ENCODE results near the gene HDLBP. TPM values are rescaled to one million over a fixed set of nuclear protein-coding genes. Genes with fewer than 3 reads are reported as not detected.

The HDLBP gene
- total and polyA plus RNA-seq, 3 donors from 2014 or later: 600 to 790 (median 648) TPM

DNA sequence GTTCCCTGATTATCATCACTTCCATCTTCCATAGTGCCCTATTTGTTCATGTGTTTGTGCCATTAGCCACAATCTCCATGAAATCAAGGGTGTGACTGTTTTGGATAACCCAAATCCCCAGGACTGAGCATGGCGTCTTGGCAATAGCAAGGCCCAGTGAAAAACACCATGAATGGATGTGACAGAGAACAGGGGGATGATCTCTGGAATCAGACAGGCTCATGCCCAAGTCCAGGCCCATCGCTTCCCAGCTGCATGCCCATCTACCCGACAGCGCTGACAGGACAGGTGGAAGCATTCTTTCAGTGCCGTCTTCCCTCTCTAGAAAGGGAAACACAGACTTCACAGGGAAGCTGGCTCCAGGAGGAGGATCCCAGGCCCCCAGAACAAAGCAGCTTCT lies 50.0 kb downstream of the HDLBP start:
- Histone ChIP-seq H3K4me3 (no peak overlapping the region), H3K27ac (no peak overlapping the region), H3K36me3 (ENCODE audit: low read depth, missing control alignments) (no peaks in the 10 kb centered on the region), H3K9me3 (no peaks in the 10 kb centered on the region), H3K4me1 (no peaks in the 10 kb centered on the region), H3K27me3 (no peaks in the 10 kb centered on the region)
- WGBS, 2 donors: 73 to 97% methylated on average over 4 to 5 of the region's 5 CpGs
- TF ChIP-seq, protein P1, sequence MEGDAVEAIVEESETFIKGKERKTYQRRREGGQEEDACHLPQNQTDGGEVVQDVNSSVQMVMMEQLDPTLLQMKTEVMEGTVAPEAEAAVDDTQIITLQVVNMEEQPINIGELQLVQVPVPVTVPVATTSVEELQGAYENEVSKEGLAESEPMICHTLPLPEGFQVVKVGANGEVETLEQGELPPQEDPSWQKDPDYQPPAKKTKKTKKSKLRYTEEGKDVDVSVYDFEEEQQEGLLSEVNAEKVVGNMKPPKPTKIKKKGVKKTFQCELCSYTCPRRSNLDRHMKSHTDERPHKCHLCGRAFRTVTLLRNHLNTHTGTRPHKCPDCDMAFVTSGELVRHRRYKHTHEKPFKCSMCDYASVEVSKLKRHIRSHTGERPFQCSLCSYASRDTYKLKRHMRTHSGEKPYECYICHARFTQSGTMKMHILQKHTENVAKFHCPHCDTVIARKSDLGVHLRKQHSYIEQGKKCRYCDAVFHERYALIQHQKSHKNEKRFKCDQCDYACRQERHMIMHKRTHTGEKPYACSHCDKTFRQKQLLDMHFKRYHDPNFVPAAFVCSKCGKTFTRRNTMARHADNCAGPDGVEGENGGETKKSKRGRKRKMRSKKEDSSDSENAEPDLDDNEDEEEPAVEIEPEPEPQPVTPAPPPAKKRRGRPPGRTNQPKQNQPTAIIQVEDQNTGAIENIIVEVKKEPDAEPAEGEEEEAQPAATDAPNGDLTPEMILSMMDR (IDR thresholded peaks at IDR 0.05): no peak
- DNase-seq: no peak
- intact Hi-C loops (cut with DNase I; ENCODE audit: low total_unique reads): no loop called here

DNA sequence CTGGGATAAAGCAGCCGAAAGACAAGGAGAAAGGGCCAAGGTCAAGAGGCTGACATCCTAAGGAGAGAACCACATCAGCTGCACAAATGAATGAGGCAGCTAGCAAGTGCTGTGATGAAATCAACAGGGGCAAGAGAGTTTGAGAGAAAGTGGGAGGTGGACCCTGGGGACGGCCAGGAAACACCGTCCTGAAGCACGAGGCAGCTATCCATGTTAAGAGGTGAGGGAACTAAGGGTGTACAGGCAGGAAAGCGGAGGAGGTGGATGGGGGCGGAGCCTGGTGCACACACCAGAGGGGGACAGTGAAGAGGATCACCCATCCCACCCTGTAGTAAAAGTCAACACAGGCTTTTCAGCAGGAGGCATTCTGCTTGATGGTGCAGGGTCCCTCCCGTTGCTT lies 52.4 kb downstream of the HDLBP start:
- TF ChIP-seq, protein P1 (IDR thresholded peaks at IDR 0.05): no peak
- no peak for TF ChIP-seq POLR2A (IDR thresholded peaks at IDR 0.05)
- no peaks in the 10 kb centered on the region for H3K9me3 ChIP-seq
- H3K4me1 ChIP-seq: no peaks in the 10 kb centered on the region
- intact Hi-C loops (cut with DNase I; ENCODE audit: low total_unique reads): no loop called here
- 84 to 91% methylated on average over 7 of the region's 7 CpGs for WGBS, 2 donors
- no peak overlapping the region for H3K27ac ChIP-seq
- H3K27me3 ChIP-seq: no peaks in the 10 kb centered on the region
- no peak overlapping the region for H3K4me3 ChIP-seq
- no peaks in the 10 kb centered on the region for H3K36me3 ChIP-seq (ENCODE audit: low read depth, missing control alignments)
- DNase-seq: no peak

DNA sequence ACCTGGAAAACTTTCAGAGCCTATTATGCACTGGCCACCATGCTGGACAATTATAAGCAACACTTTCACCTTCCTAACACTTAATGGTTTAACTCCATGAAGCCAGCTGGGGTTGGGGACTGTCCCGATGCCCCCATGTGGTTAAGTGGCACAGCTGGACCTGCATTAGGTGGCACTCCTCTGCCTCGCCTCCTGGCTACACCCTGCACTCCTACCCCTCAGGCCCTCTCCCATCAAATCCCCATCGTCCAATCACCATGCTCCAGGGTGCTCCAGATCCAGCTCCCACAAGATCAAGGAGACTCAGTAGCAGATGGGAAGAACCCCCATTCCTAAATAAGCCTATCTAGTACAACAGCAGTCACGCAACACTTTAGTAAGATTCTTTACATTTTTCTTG lies 53.8 kb downstream of the HDLBP start:
- Histone ChIP-seq H3K4me3 (no peak overlapping the region), H3K27ac (no peak overlapping the region), H3K9me3 (no peaks in the 10 kb centered on the region), H3K4me1 (no peaks in the 10 kb centered on the region), H3K36me3 (ENCODE audit: low read depth, missing control alignments) (no peaks in the 10 kb centered on the region), H3K27me3 (no peaks in the 10 kb centered on the region)
- no peak for TF ChIP-seq POLR2A (IDR thresholded peaks at IDR 0.05)
- TF ChIP-seq, protein P1 (IDR thresholded peaks at IDR 0.05): no peak
- no peak for DNase-seq
- WGBS, 2 donors: 92 to 94% methylated on average over 4 of the region's 4 CpGs
- intact Hi-C loops (cut with DNase I; ENCODE audit: low total_unique reads): no loop called here

DNA sequence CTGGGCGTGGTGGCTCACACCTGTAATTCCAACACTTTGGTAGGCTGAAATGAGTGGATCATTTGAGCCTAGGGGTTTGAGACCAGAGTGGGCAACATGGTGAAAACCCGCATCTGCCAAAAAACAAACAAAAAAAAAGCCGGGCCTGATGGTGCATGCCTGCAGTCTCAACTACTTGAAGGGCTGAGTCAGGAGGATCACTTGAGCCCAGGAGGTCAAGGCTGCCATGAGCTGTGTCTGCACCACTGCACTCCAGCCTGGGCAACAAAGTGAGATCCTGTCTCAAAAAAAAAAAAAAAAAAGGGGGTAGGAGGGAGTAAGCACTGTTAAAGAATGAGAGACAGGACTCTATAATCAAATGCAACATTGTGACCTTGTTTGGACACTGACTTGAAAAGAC lies 54.6 kb downstream of the HDLBP start:
- no peaks in the 10 kb centered on the region for H3K27me3 ChIP-seq
- WGBS, 2 donors: 80 to 95% methylated on average over 3 of the region's 3 CpGs
- H3K4me1 ChIP-seq: no peaks in the 10 kb centered on the region
- intact Hi-C loops (cut with DNase I; ENCODE audit: low total_unique reads): no loop called here
- H3K4me3 ChIP-seq: no peak overlapping the region
- no peak overlapping the region for H3K27ac ChIP-seq
- DNase-seq: no peak
- no peaks in the 10 kb centered on the region for H3K9me3 ChIP-seq
- TF ChIP-seq, protein P1 (IDR thresholded peaks at IDR 0.05): no peak
- no peak for TF ChIP-seq POLR2A (IDR thresholded peaks at IDR 0.05)
- H3K36me3 ChIP-seq (ENCODE audit: low read depth, missing control alignments): no peaks in the 10 kb centered on the region

DNA sequence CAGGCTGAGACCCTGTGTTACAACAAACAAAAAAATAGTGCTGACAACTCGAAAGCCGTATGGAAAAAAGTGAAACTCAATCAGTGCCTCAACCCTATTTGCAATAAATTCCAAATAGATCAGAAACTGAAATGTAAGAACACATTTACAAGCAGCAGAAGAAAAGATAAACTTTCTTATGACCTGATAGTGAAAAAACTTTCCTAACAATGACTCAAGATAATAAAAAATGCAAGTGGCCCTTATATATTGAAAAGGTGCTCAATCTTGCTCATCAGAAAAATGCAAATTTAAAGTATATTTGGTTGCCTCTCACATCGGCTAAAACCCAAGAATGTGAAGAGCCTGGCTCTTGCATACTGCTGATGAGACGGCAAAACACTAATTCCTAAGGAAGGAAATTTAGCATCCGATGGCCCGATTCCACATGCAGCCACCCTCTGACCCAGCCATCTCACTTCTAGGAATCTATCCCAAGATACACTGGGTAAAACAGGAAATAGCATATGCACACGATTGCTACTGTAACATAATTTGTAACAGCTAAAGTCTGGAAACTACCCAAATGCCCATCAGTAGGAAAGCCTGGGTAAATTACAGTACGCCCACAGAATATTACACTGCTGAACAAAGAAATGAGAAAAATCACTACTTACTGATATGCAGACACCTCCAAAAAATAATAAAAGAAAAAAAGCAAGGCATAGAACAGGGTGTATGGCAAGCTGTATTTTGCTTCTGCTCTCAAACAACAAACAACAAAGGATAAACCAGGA lies 56.8 kb downstream of the HDLBP start:
- DNase-seq: no peak
- Histone ChIP-seq H3K9me3 (no peaks in the 10 kb centered on the region), H3K36me3 (ENCODE audit: low read depth, missing control alignments) (no peaks in the 10 kb centered on the region), H3K27me3 (no peaks in the 10 kb centered on the region), H3K27ac (no peak overlapping the region), H3K4me1 (peaks cover 5% of the 10 kb centered on the region), H3K4me3 (no peak overlapping the region)
- TF ChIP-seq, protein P1 (IDR thresholded peaks at IDR 0.05): no peak
- TF ChIP-seq POLR2A (IDR thresholded peaks at IDR 0.05): no peak
- WGBS, 2 donors: 56 to 58% methylated on average over 8 of the region's 8 CpGs
- intact Hi-C loops (cut with DNase I; ENCODE audit: low total_unique reads): no loop called here

Data from testis (tissue), 3 donors.